Non-pigmented ciliary epithelial cell (primary cell): ENCODE results near the gene AP3S2.
"Not testable (repeated sequence)": the region's sequence is repeated elsewhere in the genome, so short reads cannot be mapped to it uniquely, and the experiment has no call there.

Experiments
- DNase-seq: peaks from one replicate; pipeline ENCODE4 v3.0.0-alpha.2; 2010; ENCODE audit warnings: low read depth

The AP3S2 gene

DNA sequence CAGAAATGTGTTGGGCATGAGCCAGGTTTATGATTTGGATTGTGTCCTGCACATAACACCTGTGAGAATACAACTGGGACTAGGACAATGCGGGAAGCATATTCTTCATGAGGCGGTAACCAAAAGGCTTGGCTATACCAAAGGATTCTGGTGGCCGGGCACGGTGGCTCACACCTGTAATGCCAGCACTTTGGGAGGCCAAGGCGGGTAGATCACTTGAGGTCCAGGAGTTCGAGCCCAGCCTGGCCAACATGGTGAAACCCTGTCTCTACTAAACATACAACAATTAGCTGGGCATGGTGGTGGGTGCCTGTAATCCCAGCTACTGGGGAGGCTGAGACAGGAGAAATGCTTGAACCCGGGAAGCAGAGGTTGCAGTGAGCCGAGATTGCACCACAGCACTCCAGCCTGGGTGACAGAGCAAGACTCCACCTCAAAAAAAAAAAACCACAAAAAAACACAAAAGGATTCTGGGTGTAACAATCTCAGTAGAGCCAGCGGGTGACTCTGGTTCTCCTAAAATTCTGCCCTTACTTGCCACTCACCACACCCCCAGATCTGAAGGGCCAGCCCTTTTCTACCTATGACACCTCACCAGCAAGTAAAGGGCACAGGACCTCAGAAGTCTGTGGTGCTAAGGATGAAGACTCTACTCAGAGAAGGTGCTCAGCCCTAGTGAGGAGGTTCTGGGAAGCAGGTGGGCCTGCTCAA, 59.2 kb downstream of the AP3S2 start:
- not testable (repeated sequence) for DNase-seq

DNA sequence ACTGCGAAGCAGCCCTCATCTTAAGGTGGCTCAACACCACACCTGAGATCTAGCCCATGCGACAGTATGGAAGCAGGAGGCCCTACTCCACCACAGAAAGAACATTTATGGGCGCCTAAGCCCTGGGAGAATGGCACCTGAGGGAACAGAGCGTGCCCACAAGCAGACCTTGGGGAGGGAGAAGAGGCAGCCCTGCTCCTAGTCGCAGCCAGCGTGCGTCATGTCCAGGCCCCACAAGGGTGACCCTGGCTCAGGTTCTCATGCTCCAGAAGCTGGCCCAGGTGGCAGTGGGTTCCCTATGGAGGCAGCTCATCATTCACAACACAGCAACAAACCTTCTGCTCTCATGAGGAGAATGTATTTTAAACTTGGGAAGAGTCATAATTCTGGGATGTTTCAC, 59.8 kb downstream of the AP3S2 start:
- DNase-seq: no peak

DNA sequence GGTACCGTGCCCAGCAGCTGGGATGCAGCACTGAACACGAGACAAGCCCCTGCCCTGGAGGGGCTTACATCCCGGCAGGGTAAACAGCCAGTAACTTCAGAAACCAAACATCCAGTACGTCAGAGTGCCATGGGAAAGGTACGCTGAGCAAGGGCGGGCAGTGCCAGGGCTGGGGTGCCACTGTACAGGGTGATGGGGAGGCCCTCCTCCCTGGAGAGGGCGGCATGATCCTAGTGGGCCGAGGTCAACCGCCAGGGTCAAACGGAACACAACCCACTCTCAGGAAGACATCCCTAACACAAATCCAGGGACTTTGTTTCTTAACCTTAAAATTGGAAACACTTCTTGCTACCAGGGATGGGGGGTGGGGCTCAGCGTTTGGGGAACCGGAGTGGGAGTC, 63.2 kb downstream of the AP3S2 start:
- no peak for DNase-seq

DNA sequence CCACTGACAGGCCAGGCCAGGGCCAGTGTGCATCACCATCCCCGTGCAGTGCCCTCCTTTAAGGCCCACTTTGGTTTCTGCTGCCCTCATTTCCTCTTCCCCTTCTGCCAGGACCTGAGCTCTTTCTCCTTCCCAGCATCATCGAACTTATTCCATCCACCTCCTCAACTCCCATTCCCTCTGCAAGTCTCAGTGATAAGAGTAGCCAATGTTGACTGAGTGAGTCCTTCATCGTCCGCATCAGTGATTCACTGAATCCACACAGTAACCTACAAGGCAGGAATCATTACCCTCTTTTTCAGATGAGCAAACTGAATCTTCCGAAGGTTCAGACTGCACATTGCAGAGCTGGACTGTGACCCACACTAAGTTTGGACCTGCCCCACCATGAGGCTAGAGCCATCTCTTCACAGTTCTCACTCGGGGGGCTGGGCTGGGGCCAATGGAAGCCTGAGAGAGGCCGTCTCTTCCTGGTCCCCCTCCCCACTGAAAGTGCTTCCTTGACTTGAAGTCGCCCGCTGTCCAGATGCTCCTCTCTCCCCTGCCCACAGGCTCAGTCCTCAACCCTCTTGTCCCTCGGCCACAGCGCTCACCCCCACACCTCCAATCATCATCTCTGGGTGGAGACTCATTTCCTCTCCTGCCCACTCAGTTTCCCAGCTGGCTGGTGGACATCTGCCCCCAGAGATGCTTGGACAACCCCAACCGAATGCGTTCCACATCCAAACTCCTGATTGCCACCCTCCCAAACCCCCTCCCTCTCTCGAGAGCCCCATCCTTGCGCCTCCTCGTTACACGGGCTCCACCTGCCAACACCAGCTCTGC, 64.0 kb downstream of the AP3S2 start:
- DNase-seq: no peak

DNA sequence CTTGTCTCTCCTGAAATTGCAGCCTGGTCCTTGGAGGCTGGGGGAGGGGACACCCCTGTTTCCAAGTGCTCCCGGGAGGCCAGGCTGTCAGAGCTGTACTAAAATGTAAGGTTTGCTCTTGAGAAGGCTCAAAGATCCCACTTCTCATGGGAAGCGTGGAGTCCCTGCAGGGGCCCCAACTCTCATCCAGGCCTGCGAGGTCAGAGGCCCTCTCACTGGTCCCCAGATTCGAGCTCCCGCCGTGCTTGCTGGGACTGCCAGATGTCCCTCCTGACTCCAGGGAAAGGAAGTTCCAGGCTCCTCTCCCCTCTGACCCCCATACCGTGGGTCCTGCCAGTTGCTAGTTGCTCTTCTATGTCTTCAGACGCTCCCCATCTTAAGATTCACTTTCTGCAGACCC, 64.6 kb downstream of the AP3S2 start:
- no peak for DNase-seq

DNA sequence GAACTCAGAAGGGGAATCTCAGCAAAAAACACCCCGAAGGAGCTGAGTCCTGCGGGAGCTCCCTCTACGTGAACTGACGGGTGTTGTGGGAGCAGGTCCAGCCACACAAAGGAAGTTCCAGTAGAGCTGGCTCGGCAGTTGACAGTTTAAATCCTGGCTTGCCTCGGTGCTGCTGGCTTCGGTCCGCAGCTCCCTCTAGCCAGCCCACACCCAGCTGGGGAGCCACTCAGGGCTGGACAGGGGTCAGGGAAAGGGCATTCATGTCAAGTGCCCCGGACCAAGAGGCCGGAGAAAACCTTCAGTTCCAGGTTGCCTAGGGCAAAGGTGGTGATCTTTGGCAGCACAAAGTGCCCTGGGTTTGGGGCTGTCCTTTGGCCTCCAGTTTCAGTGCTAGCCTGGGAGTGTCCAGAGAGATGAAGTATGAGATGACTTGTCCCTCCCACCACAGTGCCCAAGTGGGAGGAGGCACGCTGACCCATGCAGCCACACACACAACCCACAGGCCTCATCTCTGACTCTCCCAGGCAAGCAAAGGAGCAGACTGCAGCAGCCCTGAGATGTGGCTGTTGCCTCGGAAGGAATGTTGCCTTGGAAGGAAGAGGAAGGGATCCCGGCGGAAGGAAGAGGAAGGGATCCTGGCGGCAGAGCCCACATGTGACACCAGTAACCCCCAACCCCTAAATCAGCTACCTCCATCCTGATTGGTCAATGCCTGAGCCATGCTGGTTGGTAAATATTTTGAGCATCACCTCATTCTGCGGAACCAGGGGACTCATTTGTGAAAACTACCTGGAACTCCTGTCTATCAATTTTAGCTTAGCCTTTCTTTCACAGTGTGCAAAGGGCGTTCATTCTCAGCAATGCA, 65.3 kb downstream of the AP3S2 start:
- no peak for DNase-seq

- DNase-seq: no peak
Observed at GRCh38 chr15:89827829-89828228, 66.0 kb downstream of the AP3S2 start.

GRCh38 chr15:89826671-89827655, 66.8 kb downstream of the AP3S2 start:
- DNase-seq: no peak

DNA sequence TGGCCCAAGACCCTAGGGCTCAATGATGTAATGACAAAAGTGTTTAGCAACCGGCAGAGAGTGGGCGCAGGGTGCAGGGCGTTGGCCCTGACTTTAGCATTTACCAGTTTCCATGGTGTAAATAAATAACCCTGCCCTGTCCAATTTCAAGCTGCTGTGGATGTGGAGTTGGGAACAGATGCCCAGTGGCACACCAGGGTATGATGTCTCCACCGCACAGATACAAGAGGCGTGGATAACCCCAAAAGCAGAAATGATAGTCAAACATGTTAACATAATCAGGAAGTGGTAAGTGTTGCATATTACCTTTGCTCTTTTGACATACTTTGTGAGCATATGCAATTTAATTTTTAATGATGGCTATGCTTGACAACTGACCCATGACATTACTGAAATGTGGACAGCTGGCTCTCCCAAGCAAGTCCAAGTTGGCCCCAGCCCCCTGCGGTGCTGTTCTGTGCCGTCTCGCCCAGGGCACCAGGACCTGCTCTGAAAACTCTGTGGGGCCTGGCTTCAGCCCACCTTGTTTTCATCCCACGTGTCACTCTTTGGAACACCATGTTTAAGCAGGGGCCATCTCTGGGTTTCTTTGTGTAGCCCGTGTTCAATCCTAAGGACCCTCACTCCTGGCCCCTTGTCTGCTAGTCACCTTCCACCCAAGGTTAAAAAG, 68.4 kb downstream of the AP3S2 start:
- DNase-seq: no peak

GRCh38 chr15:89824607-89824867, 69.3 kb downstream of the AP3S2 start:
- no peak for DNase-seq

DNA sequence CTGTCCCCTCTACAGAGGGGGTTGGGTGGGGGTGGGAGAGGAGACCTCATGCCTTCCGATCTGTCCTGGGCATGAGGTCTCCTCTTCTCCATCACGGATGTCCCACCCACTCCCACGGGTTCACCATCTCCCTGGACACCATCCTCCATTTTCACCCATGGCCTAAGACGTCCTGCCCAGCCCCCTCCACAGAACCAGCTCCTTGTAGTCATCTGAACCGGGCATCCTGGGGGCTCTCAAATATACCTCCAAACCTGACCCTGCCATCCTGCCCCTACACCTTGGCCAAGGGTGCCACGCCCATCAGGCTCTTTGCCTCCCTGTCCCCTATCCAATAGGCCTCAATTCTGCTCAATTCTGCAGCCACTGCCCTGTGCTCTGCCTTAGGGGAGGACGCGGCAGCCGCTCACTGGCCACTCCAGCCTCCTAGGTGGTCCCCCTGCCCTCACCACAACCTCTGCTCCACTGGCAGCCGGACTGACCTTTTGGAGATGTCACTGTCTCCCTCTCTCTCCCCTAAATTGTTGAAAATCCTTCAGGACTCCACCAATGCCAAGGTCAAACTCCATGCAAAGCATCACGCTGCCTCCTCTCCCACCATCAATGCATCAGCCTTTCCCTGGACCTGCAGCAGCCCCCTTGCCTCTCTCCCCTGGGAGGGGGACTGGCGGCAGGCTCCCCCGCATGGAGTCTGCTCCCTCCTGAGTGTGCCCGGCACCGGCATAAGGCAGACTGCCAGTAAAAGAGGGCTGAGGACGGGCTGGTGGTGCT, 69.8 kb downstream of the AP3S2 start:
- no peak for DNase-seq

DNA sequence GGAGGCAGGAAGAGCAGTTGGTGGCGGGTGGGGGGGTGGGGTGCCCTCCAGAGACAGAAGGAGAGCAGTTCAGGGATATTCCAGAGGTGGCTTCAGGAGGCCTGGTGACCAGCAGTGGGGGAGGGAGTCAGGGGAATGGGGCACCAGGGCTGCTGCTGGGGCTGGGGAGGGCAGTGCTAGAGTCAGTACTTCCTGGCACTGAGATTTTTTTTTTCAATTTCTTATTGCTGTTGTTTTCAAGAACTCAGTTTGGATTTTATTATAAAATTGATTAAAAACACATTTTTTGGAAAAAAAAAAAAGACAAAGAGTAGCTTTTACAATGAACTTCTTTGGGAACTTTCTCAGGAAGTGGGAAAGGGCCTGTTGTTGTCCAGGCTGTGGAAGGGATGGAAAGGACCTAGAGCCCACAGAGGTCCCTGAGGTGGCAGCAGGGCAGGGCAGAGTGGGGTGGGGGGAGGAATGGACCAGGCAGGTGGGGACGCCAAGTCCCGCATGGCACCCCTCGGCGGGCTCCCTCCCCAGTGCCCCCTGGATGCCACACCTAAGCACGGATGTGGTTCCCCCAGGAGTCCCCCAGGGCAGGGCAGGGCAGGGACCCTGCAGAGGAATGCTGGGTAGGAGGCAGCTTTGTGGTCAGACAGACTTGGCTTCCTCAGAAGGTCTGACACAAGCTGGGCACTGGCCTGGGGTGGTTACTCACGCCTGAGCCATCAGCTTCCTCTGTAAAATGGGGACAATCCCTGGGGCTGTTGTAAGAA, 70.7 kb downstream of the AP3S2 start:
- no peak for DNase-seq

- no peak for DNase-seq
Observed at GRCh38 chr15:89822611-89822950, 71.2 kb downstream of the AP3S2 start.

DNA sequence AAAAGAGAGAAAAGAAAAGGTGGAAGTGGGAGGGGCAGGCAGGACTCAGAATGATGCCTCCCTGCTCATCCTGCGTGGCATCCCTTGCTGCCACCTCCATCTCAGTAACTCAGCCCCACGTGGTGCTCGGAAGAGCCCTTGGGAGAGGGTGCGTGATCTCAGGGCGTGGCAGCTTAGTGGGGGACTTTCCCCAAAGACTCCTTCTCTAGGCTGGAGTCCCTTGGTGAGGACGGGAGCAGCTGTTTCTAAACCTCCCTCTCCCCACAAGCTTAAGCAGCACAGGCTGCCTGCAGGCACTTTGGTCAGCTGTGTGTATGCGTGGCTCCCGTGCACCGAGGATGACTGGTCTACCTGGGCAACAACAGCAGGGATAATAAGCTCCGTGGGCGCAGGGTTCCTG, 71.8 kb downstream of the AP3S2 start:
- DNase-seq: no peak

DNA sequence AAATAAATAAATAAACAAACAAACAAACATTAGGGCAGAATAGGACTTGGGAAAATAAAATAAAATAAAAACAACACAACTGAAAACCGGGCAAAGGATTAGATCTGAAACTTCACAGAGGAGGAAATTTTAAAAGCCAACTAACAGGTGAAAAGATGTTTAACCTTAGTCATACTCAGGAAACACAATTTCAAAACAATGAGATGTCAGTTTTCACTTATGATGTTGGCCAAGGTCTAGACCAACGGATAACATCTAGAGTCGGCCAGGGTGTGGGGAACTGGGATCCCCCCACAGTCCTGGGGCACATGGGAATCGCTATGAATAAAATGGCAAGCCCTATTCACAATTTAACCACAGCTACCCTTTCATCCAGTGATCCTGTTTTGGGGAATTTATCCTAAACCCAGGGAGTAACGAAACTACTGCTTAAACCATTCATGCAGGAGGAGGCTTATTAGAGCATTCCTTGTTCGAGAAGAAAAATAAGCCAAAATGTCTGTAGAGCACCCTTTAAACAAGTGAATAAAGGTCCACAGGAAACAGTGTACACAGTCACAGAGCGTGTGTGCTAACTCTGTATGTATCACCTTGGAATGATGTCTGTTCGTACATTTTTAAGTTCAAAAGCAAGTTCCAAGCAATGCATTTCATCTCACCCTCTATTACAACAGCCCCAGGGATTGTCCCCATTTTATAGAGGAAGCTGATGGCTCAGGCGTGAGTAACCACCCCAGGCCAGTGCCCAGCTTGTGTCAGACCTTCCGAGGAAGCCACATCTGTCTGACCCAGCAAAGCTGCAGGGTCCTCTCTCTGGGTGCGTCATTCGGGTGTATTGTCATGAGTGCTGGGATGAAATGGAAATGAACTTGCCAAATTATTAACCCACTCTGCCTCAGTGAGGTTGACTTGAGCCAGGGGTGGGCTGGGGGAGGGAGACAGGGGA, 72.9 kb downstream of the AP3S2 start:
- DNase-seq: no peak

DNA sequence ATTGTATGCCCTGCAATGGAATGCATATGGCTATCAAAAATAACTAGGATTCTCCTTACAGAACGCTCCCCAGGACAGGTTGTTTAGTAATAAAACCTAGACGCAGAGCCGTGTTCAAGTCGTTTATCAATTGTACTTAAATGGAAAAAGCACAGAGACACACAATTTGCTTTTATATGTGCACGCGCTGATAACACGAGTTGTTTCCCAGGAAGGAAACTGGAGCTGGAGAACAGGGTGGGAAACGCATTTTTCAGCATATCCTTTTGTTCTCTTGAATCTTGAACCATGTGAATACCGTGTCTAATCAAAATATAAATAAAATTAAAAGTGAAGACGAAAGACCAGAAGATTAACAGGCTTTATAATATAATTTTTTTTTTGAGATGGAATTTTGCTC, 75.5 kb downstream of the AP3S2 start:
- DNase-seq: no peak

- DNase-seq: no peak
Observed at GRCh38 chr15:89817701-89818280, 76.0 kb downstream of the AP3S2 start.

- no peak for DNase-seq
Observed at GRCh38 chr15:89815769-89816168, 78.0 kb downstream of the AP3S2 start.
